ENCODE data around the gene GTPBP3. TPM values are rescaled to one million over a fixed set of nuclear protein-coding genes. Genes with fewer than 3 reads are reported as not detected.
A peak's percentile ranks its signal among the peaks of the same experiment; 100 is the strongest.

GTPBP3 gene
- polyA plus RNA-seq, 4 donors, result 9.2 to 18.5 (median 10.9) TPM

- Histone ChIP-seq H3K27me3 (ENCODE audit: control insufficient read depth in 3 of 3, insufficient read depth in 3 of 3, low read length in 3 of 3) (no peaks in the 10 kb centered on the region), H3K4me1 (ENCODE audit: control insufficient read depth in 3 of 3, insufficient read depth in 2 of 3, low read depth in 1 of 3, low read length in 2 of 3) (peaks cover 0 to 4% (median 0%) of the 10 kb centered on the region in 3 donors), H3K36me3 (ENCODE audit: control insufficient read depth in 3 of 3, insufficient read depth in 2 of 3, low read depth in 1 of 3, low read length in 3 of 3) (peaks cover 0 to 15% (median 0%) of the 10 kb centered on the region in 3 donors), H3K4me3 (ENCODE audit: low read depth in 1 of 3, low read length in 3 of 3) (no peak overlapping the region), H3K9me3 (ENCODE audit: control insufficient read depth in 2 of 2, insufficient read depth in 1 of 2, low read depth in 1 of 2, low read length in 1 of 2) (peaks cover 0 to 3% of the 10 kb centered on the region in 2 donors), H3K27ac (ENCODE audit: low read depth in 1 of 3, low read length in 2 of 3) (no peak overlapping the region)
- DNase-seq (no peak), FAIRE-seq (no peak)
- 55 to 57% (median 56%) methylated on average over 4 of the region's 4 CpGs for WGBS, 3 donors
Observed at GRCh38 chr19:17296273-17296672, 41.1 kb upstream of the GTPBP3 start.

GRCh38 chr19:17296976-17297375, 40.4 kb upstream of the GTPBP3 start:
- 91 to 96% (median 94%) methylated on average over 6 of the region's 6 CpGs for WGBS, 3 donors
- FAIRE-seq (no peak), DNase-seq (no peak)
- no peak overlapping the region for H3K4me3 ChIP-seq (ENCODE audit: low read depth in 1 of 3, low read length in 3 of 3)
- H3K9me3 ChIP-seq (ENCODE audit: control insufficient read depth in 2 of 2, insufficient read depth in 1 of 2, low read depth in 1 of 2, low read length in 1 of 2), result peaks cover 0 to 3% of the 10 kb centered on the region in 2 donors
- H3K4me1 ChIP-seq (ENCODE audit: control insufficient read depth in 3 of 3, insufficient read depth in 2 of 3, low read depth in 1 of 3, low read length in 2 of 3), result peaks cover 0 to 2% (median 0%) of the 10 kb centered on the region in 3 donors
- peaks cover 0 to 17% (median 0%) of the 10 kb centered on the region in 3 donors for H3K36me3 ChIP-seq (ENCODE audit: control insufficient read depth in 3 of 3, insufficient read depth in 2 of 3, low read depth in 1 of 3, low read length in 3 of 3)
- H3K27me3 ChIP-seq (ENCODE audit: control insufficient read depth in 3 of 3, insufficient read depth in 3 of 3, low read length in 3 of 3), result no peaks in the 10 kb centered on the region
- no peak overlapping the region for H3K27ac ChIP-seq (ENCODE audit: low read depth in 1 of 3, low read length in 2 of 3)

DNA sequence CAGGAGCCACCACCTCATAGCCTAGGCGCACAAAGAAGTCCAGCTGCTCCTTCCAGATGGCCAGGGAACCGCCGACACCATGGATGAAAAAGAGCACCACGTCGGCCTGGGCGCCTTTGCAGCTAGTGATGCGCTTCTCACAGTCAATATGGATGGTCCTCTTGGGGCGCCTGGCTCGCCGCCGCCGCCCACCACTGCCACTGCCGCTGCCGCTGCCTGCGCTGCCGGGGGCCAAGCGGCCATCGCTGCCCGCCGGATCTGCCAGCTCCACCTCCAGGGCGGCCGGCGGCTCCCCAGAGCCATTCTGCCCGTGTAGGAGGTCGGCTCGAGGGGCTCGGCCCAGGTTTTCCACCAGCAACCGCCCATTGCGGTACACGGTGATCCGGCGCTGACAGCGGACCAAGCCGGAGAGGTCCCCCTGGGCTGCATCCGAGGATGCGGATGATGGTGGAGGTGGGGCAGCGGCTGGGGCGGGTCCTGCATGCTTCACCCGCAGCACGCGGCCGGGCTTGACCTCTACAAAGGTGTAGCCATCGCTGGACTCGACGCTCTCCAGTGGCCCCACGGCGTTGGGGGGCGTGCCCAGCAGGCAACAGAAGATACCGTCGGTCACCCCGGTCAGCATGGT, 36.2 kb upstream of the GTPBP3 start:
- H3K4me1 ChIP-seq (ENCODE audit: control insufficient read depth in 3 of 3, insufficient read depth in 2 of 3, low read depth in 1 of 3, low read length in 2 of 3), result peaks cover 5 to 19% (median 7%) of the 10 kb centered on the region in 3 donors
- no peaks in the 10 kb centered on the region for H3K9me3 ChIP-seq (ENCODE audit: control insufficient read depth in 2 of 2, insufficient read depth in 1 of 2, low read depth in 1 of 2, low read length in 1 of 2)
- H3K4me3 ChIP-seq (ENCODE audit: low read depth in 1 of 3, low read length in 3 of 3), result no peak overlapping the region
- H3K27me3 ChIP-seq (ENCODE audit: control insufficient read depth in 3 of 3, insufficient read depth in 3 of 3, low read length in 3 of 3), result no peaks in the 10 kb centered on the region
- whole genome bisulfite sequencing, 3 donors, result 95 to 96% (median 95%) methylated on average over 45 to 51 of the region's 51 CpGs
- DNase-seq, result no peak
- peaks cover 0 to 4% (median 0%) of the 10 kb centered on the region in 3 donors for H3K36me3 ChIP-seq (ENCODE audit: control insufficient read depth in 3 of 3, insufficient read depth in 2 of 3, low read depth in 1 of 3, low read length in 3 of 3)
- H3K27ac ChIP-seq (ENCODE audit: low read depth in 1 of 3, low read length in 2 of 3), result no peak overlapping the region
- FAIRE-seq, result no peak

GRCh38 chr19:17302391-17303166, 34.8 kb upstream of the GTPBP3 start:
- WGBS, 3 donors, result 18 to 25% (median 21%) methylated on average over 16 to 29 of the region's 29 CpGs
- DNase-seq, result peak in 1 of 2 donors; percentile 28
- no peak for FAIRE-seq
- H3K27ac ChIP-seq (ENCODE audit: low read depth in 1 of 3, low read length in 2 of 3), result peak overlapping the region in 1 of 3 donors; percentile 40
- H3K9me3 ChIP-seq (ENCODE audit: control insufficient read depth in 2 of 2, insufficient read depth in 1 of 2, low read depth in 1 of 2, low read length in 1 of 2), result no peaks in the 10 kb centered on the region
- H3K4me3 ChIP-seq (ENCODE audit: low read depth in 1 of 3, low read length in 3 of 3), result peak overlapping the region; percentile 54 to 70 (median 60)
- H3K36me3 ChIP-seq (ENCODE audit: control insufficient read depth in 3 of 3, insufficient read depth in 2 of 3, low read depth in 1 of 3, low read length in 3 of 3), result peaks cover 0 to 4% (median 0%) of the 10 kb centered on the region in 3 donors
- peaks cover 5 to 22% (median 7%) of the 10 kb centered on the region in 3 donors for H3K4me1 ChIP-seq (ENCODE audit: control insufficient read depth in 3 of 3, insufficient read depth in 2 of 3, low read depth in 1 of 3, low read length in 2 of 3)
- H3K27me3 ChIP-seq (ENCODE audit: control insufficient read depth in 3 of 3, insufficient read depth in 3 of 3, low read length in 3 of 3), result no peaks in the 10 kb centered on the region

- 2 to 3% (median 2%) methylated on average over 41 to 52 of the region's 52 CpGs for WGBS, 3 donors
- DNase-seq (peak; percentile 92 to 96), FAIRE-seq (no peak)
- H3K36me3 ChIP-seq (ENCODE audit: control insufficient read depth in 3 of 3, insufficient read depth in 2 of 3, low read depth in 1 of 3, low read length in 3 of 3), result peaks cover 0 to 4% (median 0%) of the 10 kb centered on the region in 3 donors
- peak within 1 kb of the TSS in 1 of 3 donors; percentile 40 for H3K27ac ChIP-seq (ENCODE audit: low read depth in 1 of 3, low read length in 2 of 3)
- H3K9me3 ChIP-seq (ENCODE audit: control insufficient read depth in 2 of 2, insufficient read depth in 1 of 2, low read depth in 1 of 2, low read length in 1 of 2), result no peaks in the 10 kb centered on the region
- H3K27me3 ChIP-seq (ENCODE audit: control insufficient read depth in 3 of 3, insufficient read depth in 3 of 3, low read length in 3 of 3), result no peaks in the 10 kb centered on the region
- H3K4me1 ChIP-seq (ENCODE audit: control insufficient read depth in 3 of 3, insufficient read depth in 2 of 3, low read depth in 1 of 3, low read length in 2 of 3), result peaks cover 5 to 22% (median 7%) of the 10 kb centered on the region in 3 donors
- peak within 1 kb of the TSS; percentile 54 to 70 (median 60) for H3K4me3 ChIP-seq (ENCODE audit: low read depth in 1 of 3, low read length in 3 of 3)
Observed at GRCh38 chr19:17303167-17303939, 34.0 kb upstream of the GTPBP3 start, which contains the start of gene ABHD8. Gene ABHD8, minus strand, starts transcription at chr19:17303425. Its CDS starts 1,809 bp downstream, at chr19:17301616.

DNA sequence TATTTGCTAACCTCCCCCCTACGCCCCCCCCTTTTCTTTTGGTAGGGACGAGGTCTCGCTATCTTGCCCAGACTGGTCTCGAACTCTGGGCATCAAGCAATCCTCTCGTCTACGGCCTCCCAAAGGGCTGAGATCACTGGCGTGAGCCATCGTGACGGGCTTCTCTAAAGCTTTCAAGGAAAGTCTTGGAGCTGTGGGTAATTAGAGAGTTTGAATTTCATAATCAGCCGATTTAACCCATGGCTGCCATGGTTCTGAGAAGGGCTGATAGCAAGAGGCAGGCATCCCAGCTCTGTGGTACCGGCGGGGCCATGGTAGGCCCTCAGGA, 33.4 kb upstream of the GTPBP3 start:
- no peak overlapping the region for H3K4me3 ChIP-seq (ENCODE audit: low read depth in 1 of 3, low read length in 3 of 3)
- WGBS, 3 donors, result 61 to 75% (median 72%) methylated on average over 12 of the region's 12 CpGs
- H3K27ac ChIP-seq (ENCODE audit: low read depth in 1 of 3, low read length in 2 of 3), result no peak overlapping the region
- DNase-seq, result no peak
- FAIRE-seq, result no peak
- H3K36me3 ChIP-seq (ENCODE audit: control insufficient read depth in 3 of 3, insufficient read depth in 2 of 3, low read depth in 1 of 3, low read length in 3 of 3), result peaks cover 0 to 4% (median 0%) of the 10 kb centered on the region in 3 donors
- H3K27me3 ChIP-seq (ENCODE audit: control insufficient read depth in 3 of 3, insufficient read depth in 3 of 3, low read length in 3 of 3), result no peaks in the 10 kb centered on the region
- H3K4me1 ChIP-seq (ENCODE audit: control insufficient read depth in 3 of 3, insufficient read depth in 2 of 3, low read depth in 1 of 3, low read length in 2 of 3), result peaks cover 5 to 22% (median 7%) of the 10 kb centered on the region in 3 donors
- no peaks in the 10 kb centered on the region for H3K9me3 ChIP-seq (ENCODE audit: control insufficient read depth in 2 of 2, insufficient read depth in 1 of 2, low read depth in 1 of 2, low read length in 1 of 2)

GRCh38 chr19:17304386-17305215, 32.8 kb upstream of the GTPBP3 start:
- 54 to 65% (median 65%) methylated on average over 12 of the region's 12 CpGs for WGBS, 3 donors
- H3K4me1 ChIP-seq (ENCODE audit: control insufficient read depth in 3 of 3, insufficient read depth in 2 of 3, low read depth in 1 of 3, low read length in 2 of 3), result peaks cover 5 to 22% (median 7%) of the 10 kb centered on the region in 3 donors
- FAIRE-seq (no peak), DNase-seq (no peak)
- H3K9me3 ChIP-seq (ENCODE audit: control insufficient read depth in 2 of 2, insufficient read depth in 1 of 2, low read depth in 1 of 2, low read length in 1 of 2), result no peaks in the 10 kb centered on the region
- no peak overlapping the region for H3K4me3 ChIP-seq (ENCODE audit: low read depth in 1 of 3, low read length in 3 of 3)
- H3K27ac ChIP-seq (ENCODE audit: low read depth in 1 of 3, low read length in 2 of 3), result peak overlapping the region; percentile 41 to 89 (median 52)
- H3K27me3 ChIP-seq (ENCODE audit: control insufficient read depth in 3 of 3, insufficient read depth in 3 of 3, low read length in 3 of 3), result no peaks in the 10 kb centered on the region
- peaks cover 0 to 4% (median 0%) of the 10 kb centered on the region in 3 donors for H3K36me3 ChIP-seq (ENCODE audit: control insufficient read depth in 3 of 3, insufficient read depth in 2 of 3, low read depth in 1 of 3, low read length in 3 of 3)

Data from small intestine (tissue), 7 donors.